OCI-LY1 (cell line): ENCODE data around the gene NDUFAB1.

ENCODE experiments used
- H2AFZ ChIP-seq: fragments of 200-600 bp; sonication (generic), shearing (Covaris generic); 2 replicates; pipeline ENCODE4 v1.6.0; 2014; ENCODE audit warnings: antibody characterized with exemption, mild to moderate bottlenecking, low read length
- H3F3A ChIP-seq: fragments of 200-600 bp; sonication (generic), shearing (Covaris generic); 2 replicates; pipeline ENCODE4 v1.6.0; 2014; ENCODE audit warnings: mild to moderate bottlenecking, antibody characterized with exemption, low read length, moderate library complexity; ENCODE audit not compliant: insufficient read depth
- H3K27ac ChIP-seq: fragments of 200-600 bp; sonication (generic); 2 replicates; pipeline ENCODE4 v1.5.1; 2014; ENCODE audit warnings: low read length, mixed run types, mild to moderate bottlenecking, low read depth; ENCODE audit not compliant: poor library complexity, severe bottlenecking
- H3K27me3 ChIP-seq: fragments of 200-600 bp; sonication (generic); 2 replicates; pipeline ENCODE4 v1.6.0; 2014; ENCODE audit warnings: antibody characterized with exemption, mild to moderate bottlenecking, low read length, moderate library complexity; ENCODE audit not compliant: insufficient read depth
- H3K36me3 ChIP-seq: fragments of 200-600 bp; sonication (generic); 2 replicates; pipeline ENCODE4 v1.6.1; 2014; ENCODE audit warnings: mild to moderate bottlenecking, antibody characterized with exemption, low read length, moderate library complexity, mixed read lengths; ENCODE audit not compliant: insufficient read depth
- H3K4me1 ChIP-seq: fragments of 200-600 bp; sonication (generic); 2 replicates; pipeline ENCODE4 v1.5.1; 2014; ENCODE audit warnings: mild to moderate bottlenecking, low read length, moderate library complexity; ENCODE audit not compliant: insufficient read depth, severe bottlenecking
- H3K4me2 ChIP-seq: fragments of 200-600 bp; sonication (generic), shearing (Covaris generic); 2 replicates; pipeline ENCODE4 v1.6.1; 2014; ENCODE audit warnings: low read length
- H3K4me3 ChIP-seq: fragments of 200-600 bp; sonication (generic); 2 replicates; pipeline ENCODE4 v1.5.1; 2014; ENCODE audit warnings: low read length, low read depth, mild to moderate bottlenecking, mixed read lengths; ENCODE audit not compliant: poor library complexity, severe bottlenecking
- H3K79me2 ChIP-seq: fragments of 200-600 bp; shearing (Covaris generic); 2 replicates; pipeline ENCODE4 v1.6.1; 2016; ENCODE audit warnings: mixed run types, low read length, mixed read lengths; ENCODE audit not compliant: insufficient read depth
- H3K9ac ChIP-seq: fragments of 200-600 bp; sonication (generic), shearing (Covaris generic); 2 replicates; pipeline ENCODE4 v1.6.1; 2014; ENCODE audit warnings: mild to moderate bottlenecking, low read length, mixed read lengths
- H3K9me2 ChIP-seq: fragments of 200-600 bp; sonication (generic), shearing (Covaris generic); 2 replicates; pipeline ENCODE4 v1.6.1; 2014; ENCODE audit warnings: low read depth, mild to moderate bottlenecking, low read length, mixed read lengths
- H3K9me3 ChIP-seq: fragments of 200-600 bp; shearing (Covaris generic); 2 replicates; pipeline ENCODE4 v1.6.1; 2014; ENCODE audit warnings: low read length, mixed read lengths
- H4K20me1 ChIP-seq: fragments of 200-600 bp; sonication (generic), shearing (Covaris generic); 2 replicates; pipeline ENCODE4 v1.6.0; 2016; ENCODE audit warnings: mild to moderate bottlenecking, low read length; ENCODE audit not compliant: insufficient read depth
- EZH2 ChIP-seq: fragments of 200-600 bp; sonication (generic), shearing (Covaris generic); IDR thresholded peaks from 2 replicates; pipeline ENCODE4 v1.8.0; 2017; ENCODE audit warnings: borderline replicate concordance, mixed run types, mild to moderate bottlenecking, antibody characterized with exemption, low read length, moderate library complexity, mixed read lengths
- TF ChIP-seq, protein P1 (sequence below): fragments of 200-600 bp; sonication (generic), shearing (Covaris generic); IDR thresholded peaks from 2 replicates; pipeline ENCODE4 v1.5.1; 2017; ENCODE audit warnings: mild to moderate bottlenecking, antibody characterized with exemption, low read length, moderate library complexity, mixed read lengths

The NDUFAB1 gene

DNA sequence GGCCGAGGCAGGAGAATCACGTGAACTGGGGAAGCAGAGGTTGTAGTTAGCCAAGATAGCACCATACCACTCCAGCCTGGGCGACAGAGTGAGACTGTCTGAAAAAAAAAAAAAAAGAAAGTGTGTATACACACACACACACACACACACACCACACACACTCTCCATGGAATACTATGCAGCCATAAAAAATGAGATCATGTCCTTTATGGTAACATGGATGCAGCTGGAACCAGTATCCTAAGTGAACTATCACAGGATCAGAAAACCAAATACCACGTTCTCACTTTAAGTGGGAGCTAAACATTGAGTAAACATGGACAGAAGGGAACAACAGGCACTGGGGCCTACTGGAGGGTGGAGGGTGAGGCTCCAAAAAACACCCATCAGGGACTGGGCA is 16.7 kb downstream of the NDUFAB1 start:
- H4K20me1 ChIP-seq, result no peaks in the 10 kb centered on the region
- H2AFZ ChIP-seq, result no peak overlapping the region
- H3K79me2 ChIP-seq, result no peaks in the 10 kb centered on the region
- H3K4me2 ChIP-seq, result no peak overlapping the region
- no peaks in the 10 kb centered on the region for H3K27me3 ChIP-seq
- no peaks in the 10 kb centered on the region for H3K9me3 ChIP-seq
- H3K9me2 ChIP-seq, result no peaks in the 10 kb centered on the region
- no peaks in the 10 kb centered on the region for H3K4me1 ChIP-seq
- no peak overlapping the region for H3K9ac ChIP-seq
- TF ChIP-seq, protein P1, sequence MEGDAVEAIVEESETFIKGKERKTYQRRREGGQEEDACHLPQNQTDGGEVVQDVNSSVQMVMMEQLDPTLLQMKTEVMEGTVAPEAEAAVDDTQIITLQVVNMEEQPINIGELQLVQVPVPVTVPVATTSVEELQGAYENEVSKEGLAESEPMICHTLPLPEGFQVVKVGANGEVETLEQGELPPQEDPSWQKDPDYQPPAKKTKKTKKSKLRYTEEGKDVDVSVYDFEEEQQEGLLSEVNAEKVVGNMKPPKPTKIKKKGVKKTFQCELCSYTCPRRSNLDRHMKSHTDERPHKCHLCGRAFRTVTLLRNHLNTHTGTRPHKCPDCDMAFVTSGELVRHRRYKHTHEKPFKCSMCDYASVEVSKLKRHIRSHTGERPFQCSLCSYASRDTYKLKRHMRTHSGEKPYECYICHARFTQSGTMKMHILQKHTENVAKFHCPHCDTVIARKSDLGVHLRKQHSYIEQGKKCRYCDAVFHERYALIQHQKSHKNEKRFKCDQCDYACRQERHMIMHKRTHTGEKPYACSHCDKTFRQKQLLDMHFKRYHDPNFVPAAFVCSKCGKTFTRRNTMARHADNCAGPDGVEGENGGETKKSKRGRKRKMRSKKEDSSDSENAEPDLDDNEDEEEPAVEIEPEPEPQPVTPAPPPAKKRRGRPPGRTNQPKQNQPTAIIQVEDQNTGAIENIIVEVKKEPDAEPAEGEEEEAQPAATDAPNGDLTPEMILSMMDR, result no peak
- TF ChIP-seq EZH2, result no peak
- no peaks in the 10 kb centered on the region for H3F3A ChIP-seq
- H3K36me3 ChIP-seq, result peaks cover 44% of the 10 kb centered on the region
- H3K4me3 ChIP-seq, result no peak overlapping the region
- H3K27ac ChIP-seq, result no peak overlapping the region

DNA sequence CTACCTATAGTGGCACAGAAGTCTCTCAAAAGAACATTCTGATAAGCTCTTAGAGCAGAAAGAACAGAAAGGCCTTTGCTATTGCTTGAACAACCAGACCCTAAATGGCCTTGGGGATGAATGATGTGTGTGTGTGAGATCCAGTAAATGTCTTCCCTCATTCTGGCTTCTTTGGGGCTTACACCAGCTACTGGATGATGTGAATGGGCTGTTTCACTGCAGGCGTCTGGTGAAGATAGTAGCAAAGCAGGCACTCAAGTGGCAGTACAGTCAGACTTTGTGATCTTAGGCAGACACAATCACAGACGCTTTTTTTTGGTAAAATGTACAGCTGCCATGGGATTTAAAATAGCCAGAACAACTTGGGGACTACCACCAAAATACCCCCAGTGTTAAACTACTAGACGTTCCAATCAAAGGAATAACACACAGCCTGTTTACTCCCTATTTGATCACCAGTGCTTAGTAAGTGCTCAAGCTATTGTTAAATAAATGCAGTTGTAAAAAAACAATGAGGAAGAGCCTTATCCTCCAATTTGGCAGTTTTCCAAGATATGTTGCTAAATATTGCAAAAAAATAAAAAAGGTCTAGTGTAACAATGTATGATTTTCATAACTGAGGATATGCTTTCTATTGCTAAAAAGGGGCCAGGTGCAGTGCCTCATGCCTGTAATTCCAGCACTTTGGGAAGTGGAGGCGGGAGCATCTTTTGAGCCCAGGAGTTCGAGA is 17.9 kb downstream of the NDUFAB1 start:
- Histone ChIP-seq H3K9me3 (no peaks in the 10 kb centered on the region), H3K27me3 (no peaks in the 10 kb centered on the region), H3F3A (no peaks in the 10 kb centered on the region), H3K27ac (no peak overlapping the region), H3K9ac (no peak overlapping the region), H3K4me3 (no peak overlapping the region), H3K9me2 (no peaks in the 10 kb centered on the region), H3K36me3 (peaks cover 44% of the 10 kb centered on the region), H3K4me2 (no peak overlapping the region), H3K79me2 (no peaks in the 10 kb centered on the region), H4K20me1 (no peaks in the 10 kb centered on the region), H2AFZ (no peak overlapping the region), H3K4me1 (no peaks in the 10 kb centered on the region)
- TF ChIP-seq EZH2, result no peak
- TF ChIP-seq, protein P1, result no peak

DNA sequence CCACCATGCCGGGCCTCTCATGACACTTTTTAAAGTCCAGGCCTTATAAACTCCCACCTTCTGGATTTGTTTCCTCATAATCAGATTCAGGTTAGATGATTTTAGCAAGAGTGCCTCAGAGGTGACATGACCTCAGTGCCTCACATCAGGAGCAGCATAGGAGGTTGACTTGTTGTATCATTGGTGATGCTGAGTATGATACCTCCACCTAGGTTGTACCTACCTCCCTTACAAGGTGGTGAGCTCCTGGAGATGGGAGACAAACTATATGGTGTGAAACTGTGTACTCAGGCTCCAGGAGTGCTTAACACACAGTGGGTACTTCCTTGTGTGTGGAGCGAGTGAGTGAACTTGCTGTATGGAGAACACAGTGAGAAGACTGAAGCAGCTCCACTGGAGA is 18.6 kb downstream of the NDUFAB1 start:
- H3K4me1 ChIP-seq, result no peaks in the 10 kb centered on the region
- no peak overlapping the region for H3K27ac ChIP-seq

More for the DNA sequence above, 18.6 kb downstream of the NDUFAB1 start:
- Histone ChIP-seq H4K20me1 (no peaks in the 10 kb centered on the region), H3F3A (no peaks in the 10 kb centered on the region), H3K9me2 (no peaks in the 10 kb centered on the region), H3K9ac (no peak overlapping the region), H3K9me3 (no peaks in the 10 kb centered on the region), H3K4me3 (no peak overlapping the region), H3K36me3 (peaks cover 44% of the 10 kb centered on the region), H3K79me2 (no peaks in the 10 kb centered on the region), H3K4me2 (no peak overlapping the region), H3K27me3 (no peaks in the 10 kb centered on the region), H2AFZ (no peak overlapping the region)
- TF ChIP-seq EZH2, result no peak
- TF ChIP-seq, protein P1, result no peak
